Measurements from ENCODE around the gene PATZ1. TPM values are rescaled to one million over a fixed set of nuclear protein-coding genes. Genes with fewer than 3 reads are reported as not detected.
"Not testable (repeated sequence)": the region's sequence is repeated elsewhere in the genome, so short reads cannot be mapped to it uniquely, and the experiment has no call there.

The PATZ1 gene
- total RNA-seq, 2 donors from 2014 or later, result 22.9 to 26.4 TPM

GRCh38 chr22:31348009-31348337 lies 1.8 kb upstream of the PATZ1 start:
- peak overlapping the region; percentile 89 to 90 for H3K4me3 Mint-ChIP-seq
- H3K27ac Mint-ChIP-seq; H3K36me3 Mint-ChIP-seq (ENCODE audit: insufficient read depth in 2 of 2): not testable (repeated sequence)

GRCh38 chr22:31347251-31348008 lies 1.3 kb upstream of the PATZ1 start:
- ATAC-seq (replicated peaks in 1 of 2), result peak; percentile 2 to 3
- H3K4me3 Mint-ChIP-seq, result peak overlapping the region; percentile 89 to 90
- no peaks in the 10 kb centered on the region for H3K9me3 Mint-ChIP-seq
- peak overlapping the region; percentile 38 for H3K27ac Mint-ChIP-seq
- no peaks in the 10 kb centered on the region for H3K27me3 Mint-ChIP-seq (ENCODE audit: low read depth)
- H3K4me1 Mint-ChIP-seq (ENCODE audit: low read depth), result peaks cover 30% of the 10 kb centered on the region
- peaks cover 0 to 7% of the 10 kb centered on the region in 2 donors for H3K36me3 Mint-ChIP-seq (ENCODE audit: insufficient read depth in 2 of 2)
- peak; percentile 53 to 63 for DNase-seq

More at GRCh38 chr22:31348009-31348337, 1.8 kb upstream of the PATZ1 start:
- not testable (repeated sequence) for H3K27me3 Mint-ChIP-seq (ENCODE audit: low read depth); ATAC-seq (replicated peaks in 1 of 2); H3K9me3 Mint-ChIP-seq; DNase-seq
- peaks cover 24% of the 10 kb centered on the region for H3K4me1 Mint-ChIP-seq (ENCODE audit: low read depth)

- H3K27ac Mint-ChIP-seq, result peak overlapping the region; percentile 60
- peaks cover 36% of the 10 kb centered on the region for H3K4me1 Mint-ChIP-seq (ENCODE audit: low read depth)
- peak; percentile 35 to 49 for DNase-seq
- peaks cover 0 to 10% of the 10 kb centered on the region in 2 donors for H3K36me3 Mint-ChIP-seq (ENCODE audit: insufficient read depth in 2 of 2)
- no peaks in the 10 kb centered on the region for H3K27me3 Mint-ChIP-seq (ENCODE audit: low read depth)
- H3K4me3 Mint-ChIP-seq, result peak overlapping the region; percentile 89 to 90
- peak in 1 of 2 donors; percentile 5 for ATAC-seq (replicated peaks in 1 of 2)
- H3K9me3 Mint-ChIP-seq, result no peaks in the 10 kb centered on the region
Measured at GRCh38 chr22:31346733-31347250, 646 bp upstream of the PATZ1 start.

- Mint-ChIP-seq H3K27ac (peak overlapping the region; percentile 38), H3K27me3 (ENCODE audit: low read depth) (no peaks in the 10 kb centered on the region), H3K36me3 (ENCODE audit: insufficient read depth in 2 of 2) (peaks cover 0 to 13% of the 10 kb centered on the region in 2 donors), H3K4me3 (peak overlapping the region; percentile 89 to 97), H3K4me1 (ENCODE audit: low read depth) (peaks cover 48% of the 10 kb centered on the region), H3K9me3 (no peaks in the 10 kb centered on the region)
- DNase-seq, result peak; percentile 87 to 93
- peak; percentile 65 to 72 for ATAC-seq (replicated peaks in 1 of 2)
Measured at GRCh38 chr22:31345331-31346254, 553 bp downstream of the PATZ1 start.

GRCh38 chr22:31344578-31345330 lies 1.4 kb downstream of the PATZ1 start:
- H3K27ac Mint-ChIP-seq, result peak overlapping the region; percentile 96
- no peak for ATAC-seq (replicated peaks in 1 of 2)
- H3K36me3 Mint-ChIP-seq (ENCODE audit: insufficient read depth in 2 of 2), result peaks cover 0 to 13% of the 10 kb centered on the region in 2 donors
- H3K4me1 Mint-ChIP-seq (ENCODE audit: low read depth), result peaks cover 57% of the 10 kb centered on the region
- H3K9me3 Mint-ChIP-seq, result no peaks in the 10 kb centered on the region
- peak overlapping the region; percentile 89 to 97 for H3K4me3 Mint-ChIP-seq
- H3K27me3 Mint-ChIP-seq (ENCODE audit: low read depth), result no peaks in the 10 kb centered on the region
- DNase-seq, result peak; percentile 37 to 39

GRCh38 chr22:31344256-31344577 lies 1.9 kb downstream of the PATZ1 start:
- peak; percentile 29 to 43 for DNase-seq
- Mint-ChIP-seq H3K4me3 (peak overlapping the region; percentile 89 to 97), H3K27ac (peak overlapping the region; percentile 96), H3K36me3 (ENCODE audit: insufficient read depth in 2 of 2) (peaks cover 0 to 13% of the 10 kb centered on the region in 2 donors), H3K27me3 (ENCODE audit: low read depth) (no peaks in the 10 kb centered on the region), H3K9me3 (no peaks in the 10 kb centered on the region), H3K4me1 (ENCODE audit: low read depth) (peaks cover 60% of the 10 kb centered on the region)
- no peak for ATAC-seq (replicated peaks in 1 of 2)

GRCh38 chr22:31343235-31344191 lies 2.6 kb downstream of the PATZ1 start:
- peak overlapping the region; percentile 89 to 97 for H3K4me3 Mint-ChIP-seq
- H3K4me1 Mint-ChIP-seq (ENCODE audit: low read depth), result peaks cover 64% of the 10 kb centered on the region
- DNase-seq, result peak; percentile 40 to 54
- H3K27ac Mint-ChIP-seq, result peak overlapping the region; percentile 96
- no peak for ATAC-seq (replicated peaks in 1 of 2)
- H3K27me3 Mint-ChIP-seq (ENCODE audit: low read depth), result no peaks in the 10 kb centered on the region
- no peaks in the 10 kb centered on the region for H3K9me3 Mint-ChIP-seq
- H3K36me3 Mint-ChIP-seq (ENCODE audit: insufficient read depth in 2 of 2), result peaks cover 0 to 13% of the 10 kb centered on the region in 2 donors

GRCh38 chr22:31342389-31343140 lies 3.6 kb downstream of the PATZ1 start:
- no peak for DNase-seq
- no peak for ATAC-seq (replicated peaks in 1 of 2)
- peaks cover 69% of the 10 kb centered on the region for H3K4me1 Mint-ChIP-seq (ENCODE audit: low read depth)
- H3K27ac Mint-ChIP-seq, result peak overlapping the region; percentile 81
- peak overlapping the region; percentile 89 to 97 for H3K4me3 Mint-ChIP-seq
- H3K27me3 Mint-ChIP-seq (ENCODE audit: low read depth), result no peaks in the 10 kb centered on the region
- H3K9me3 Mint-ChIP-seq, result no peaks in the 10 kb centered on the region
- H3K36me3 Mint-ChIP-seq (ENCODE audit: insufficient read depth in 2 of 2), result peaks cover 0 to 13% of the 10 kb centered on the region in 2 donors

GRCh38 chr22:31341386-31342088 lies 4.6 kb downstream of the PATZ1 start:
- no peak for ATAC-seq (replicated peaks in 1 of 2)
- H3K36me3 Mint-ChIP-seq (ENCODE audit: insufficient read depth in 2 of 2), result peaks cover 0 to 17% of the 10 kb centered on the region in 2 donors
- H3K27me3 Mint-ChIP-seq (ENCODE audit: low read depth), result no peaks in the 10 kb centered on the region
- peak overlapping the region; percentile 84 for H3K27ac Mint-ChIP-seq
- peaks cover 76% of the 10 kb centered on the region for H3K4me1 Mint-ChIP-seq (ENCODE audit: low read depth)
- no peaks in the 10 kb centered on the region for H3K9me3 Mint-ChIP-seq
- H3K4me3 Mint-ChIP-seq, result peak overlapping the region; percentile 89 to 97
- DNase-seq, result no peak

GRCh38 chr22:31340765-31341247 lies 5.3 kb downstream of the PATZ1 start:
- no peak for ATAC-seq (replicated peaks in 1 of 2)
- no peaks in the 10 kb centered on the region for H3K27me3 Mint-ChIP-seq (ENCODE audit: low read depth)
- H3K4me3 Mint-ChIP-seq, result peak overlapping the region in 1 of 2 donors; percentile 38

GRCh38 chr22:31340360-31340759 lies 5.8 kb downstream of the PATZ1 start:
- DNase-seq (no peak), ATAC-seq (replicated peaks in 1 of 2) (no peak)
- Mint-ChIP-seq H3K4me1 (ENCODE audit: low read depth) (peaks cover 76% of the 10 kb centered on the region), H3K27ac (peak overlapping the region; percentile 77), H3K4me3 (no peak overlapping the region), H3K9me3 (no peaks in the 10 kb centered on the region), H3K27me3 (ENCODE audit: low read depth) (no peaks in the 10 kb centered on the region), H3K36me3 (ENCODE audit: insufficient read depth in 2 of 2) (peaks cover 0 to 21% of the 10 kb centered on the region in 2 donors)

More at GRCh38 chr22:31340765-31341247, 5.3 kb downstream of the PATZ1 start:
- no peaks in the 10 kb centered on the region for H3K9me3 Mint-ChIP-seq
- peaks cover 0 to 19% of the 10 kb centered on the region in 2 donors for H3K36me3 Mint-ChIP-seq (ENCODE audit: insufficient read depth in 2 of 2)
- H3K27ac Mint-ChIP-seq, result peak overlapping the region; percentile 77
- DNase-seq, result no peak
- peaks cover 76% of the 10 kb centered on the region for H3K4me1 Mint-ChIP-seq (ENCODE audit: low read depth)

Measured in activated T-cell treated with anti-CD3 and anti-CD28 coated beads, Interleukin-2, amount 50 U/mL, for 72 hours (primary cell).